ENCODE data around the gene IFNB1. TPM values are rescaled to one million over a fixed set of nuclear protein-coding genes. Genes with fewer than 3 reads are reported as not detected.

The IFNB1 gene
- total RNA-seq, 1 experiment from 2014 or later: not detected

DNA sequence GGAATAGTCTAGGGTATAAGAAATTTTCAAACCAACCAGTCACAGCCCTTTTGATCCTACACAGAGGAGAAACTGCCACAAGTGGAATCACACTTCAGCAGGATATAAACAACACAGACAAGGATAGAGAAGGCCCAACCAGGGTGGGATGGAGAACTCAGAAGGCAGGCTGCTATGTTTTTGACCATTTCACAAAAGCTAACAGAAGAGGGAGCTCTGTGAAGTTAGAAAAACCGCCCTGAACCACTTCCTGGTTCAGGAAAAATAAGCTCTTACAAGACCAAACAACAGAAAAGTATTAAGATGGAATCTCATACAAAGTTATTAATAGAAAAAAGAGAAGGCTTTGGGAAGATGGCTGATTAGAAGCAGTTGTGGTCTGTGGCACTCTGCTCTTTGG lies 960 bp upstream of the IFNB1 start:
- no peak for DNase-seq (ENCODE audit: low spot score)
- Mint-ChIP-seq H3K27me3 (ENCODE audit: low read depth) (no peaks in the 10 kb centered on the region), H3K4me3 (no peak overlapping the region), H3K9me3 (peaks cover 11% of the 10 kb centered on the region), H3K36me3 (no peaks in the 10 kb centered on the region), H3K4me1 (peaks cover 8% of the 10 kb centered on the region), H3K27ac (no peak overlapping the region)
- POLR2A ChIA-PET: no interaction called here
- ATAC-seq: peak; percentile 58
- TF ChIP-seq CREM (CRISPR knock-in tag; IDR thresholded peaks at IDR 0.05): no peak
- no peak for TF ChIP-seq OVOL2 (CRISPR knock-in tag; IDR thresholded peaks at IDR 0.05; ENCODE audit: borderline replicate concordance)
- TF ChIP-seq NFYB (CRISPR knock-in tag; conservative IDR thresholded peaks at IDR 0.05; ENCODE audit: low read depth): no peak
- TF ChIP-seq, protein P1, sequence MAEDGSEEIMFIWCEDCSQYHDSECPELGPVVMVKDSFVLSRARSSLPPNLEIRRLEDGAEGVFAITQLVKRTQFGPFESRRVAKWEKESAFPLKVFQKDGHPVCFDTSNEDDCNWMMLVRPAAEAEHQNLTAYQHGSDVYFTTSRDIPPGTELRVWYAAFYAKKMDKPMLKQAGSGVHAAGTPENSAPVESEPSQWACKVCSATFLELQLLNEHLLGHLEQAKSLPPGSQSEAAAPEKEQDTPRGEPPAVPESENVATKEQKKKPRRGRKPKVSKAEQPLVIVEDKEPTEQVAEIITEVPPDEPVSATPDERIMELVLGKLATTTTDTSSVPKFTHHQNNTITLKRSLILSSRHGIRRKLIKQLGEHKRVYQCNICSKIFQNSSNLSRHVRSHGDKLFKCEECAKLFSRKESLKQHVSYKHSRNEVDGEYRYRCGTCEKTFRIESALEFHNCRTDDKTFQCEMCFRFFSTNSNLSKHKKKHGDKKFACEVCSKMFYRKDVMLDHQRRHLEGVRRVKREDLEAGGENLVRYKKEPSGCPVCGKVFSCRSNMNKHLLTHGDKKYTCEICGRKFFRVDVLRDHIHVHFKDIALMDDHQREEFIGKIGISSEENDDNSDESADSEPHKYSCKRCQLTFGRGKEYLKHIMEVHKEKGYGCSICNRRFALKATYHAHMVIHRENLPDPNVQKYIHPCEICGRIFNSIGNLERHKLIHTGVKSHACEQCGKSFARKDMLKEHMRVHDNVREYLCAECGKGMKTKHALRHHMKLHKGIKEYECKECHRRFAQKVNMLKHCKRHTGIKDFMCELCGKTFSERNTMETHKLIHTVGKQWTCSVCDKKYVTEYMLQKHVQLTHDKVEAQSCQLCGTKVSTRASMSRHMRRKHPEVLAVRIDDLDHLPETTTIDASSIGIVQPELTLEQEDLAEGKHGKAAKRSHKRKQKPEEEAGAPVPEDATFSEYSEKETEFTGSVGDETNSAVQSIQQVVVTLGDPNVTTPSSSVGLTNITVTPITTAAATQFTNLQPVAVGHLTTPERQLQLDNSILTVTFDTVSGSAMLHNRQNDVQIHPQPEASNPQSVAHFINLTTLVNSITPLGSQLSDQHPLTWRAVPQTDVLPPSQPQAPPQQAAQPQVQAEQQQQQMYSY (CRISPR knock-in tag; IDR thresholded peaks at IDR 0.05): no peak
- TF ChIP-seq ELF4 (CRISPR knock-in tag; IDR thresholded peaks at IDR 0.05; ENCODE audit: low read depth): no peak
- TF ChIP-seq ZNF423 (CRISPR knock-in tag; IDR thresholded peaks at IDR 0.05): no peak
- no peak for TF ChIP-seq ESRRA (CRISPR knock-in tag; IDR thresholded peaks at IDR 0.05; ENCODE audit: borderline replicate concordance)
- no peak for TF ChIP-seq ZNF416 (CRISPR knock-in tag; IDR thresholded peaks at IDR 0.05)
- TF ChIP-seq, protein P2, sequence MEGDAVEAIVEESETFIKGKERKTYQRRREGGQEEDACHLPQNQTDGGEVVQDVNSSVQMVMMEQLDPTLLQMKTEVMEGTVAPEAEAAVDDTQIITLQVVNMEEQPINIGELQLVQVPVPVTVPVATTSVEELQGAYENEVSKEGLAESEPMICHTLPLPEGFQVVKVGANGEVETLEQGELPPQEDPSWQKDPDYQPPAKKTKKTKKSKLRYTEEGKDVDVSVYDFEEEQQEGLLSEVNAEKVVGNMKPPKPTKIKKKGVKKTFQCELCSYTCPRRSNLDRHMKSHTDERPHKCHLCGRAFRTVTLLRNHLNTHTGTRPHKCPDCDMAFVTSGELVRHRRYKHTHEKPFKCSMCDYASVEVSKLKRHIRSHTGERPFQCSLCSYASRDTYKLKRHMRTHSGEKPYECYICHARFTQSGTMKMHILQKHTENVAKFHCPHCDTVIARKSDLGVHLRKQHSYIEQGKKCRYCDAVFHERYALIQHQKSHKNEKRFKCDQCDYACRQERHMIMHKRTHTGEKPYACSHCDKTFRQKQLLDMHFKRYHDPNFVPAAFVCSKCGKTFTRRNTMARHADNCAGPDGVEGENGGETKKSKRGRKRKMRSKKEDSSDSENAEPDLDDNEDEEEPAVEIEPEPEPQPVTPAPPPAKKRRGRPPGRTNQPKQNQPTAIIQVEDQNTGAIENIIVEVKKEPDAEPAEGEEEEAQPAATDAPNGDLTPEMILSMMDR (IDR thresholded peaks at IDR 0.05): no peak
- TF ChIP-seq, protein P3, sequence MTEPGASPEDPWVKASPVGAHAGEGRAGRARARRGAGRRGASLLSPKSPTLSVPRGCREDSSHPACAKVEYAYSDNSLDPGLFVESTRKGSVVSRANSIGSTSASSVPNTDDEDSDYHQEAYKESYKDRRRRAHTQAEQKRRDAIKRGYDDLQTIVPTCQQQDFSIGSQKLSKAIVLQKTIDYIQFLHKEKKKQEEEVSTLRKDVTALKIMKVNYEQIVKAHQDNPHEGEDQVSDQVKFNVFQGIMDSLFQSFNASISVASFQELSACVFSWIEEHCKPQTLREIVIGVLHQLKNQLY (CRISPR knock-in tag; IDR thresholded peaks at IDR 0.05): no peak
- CTCF ChIA-PET: interaction anchor here (0.6 to 2.6 kb wide), 16 partner anchors 8 to 1187 kb away, joined by 3 to 18 read pairs (median 4); partner anchors contain the start of genes HACD4 and MLLT3

DNA sequence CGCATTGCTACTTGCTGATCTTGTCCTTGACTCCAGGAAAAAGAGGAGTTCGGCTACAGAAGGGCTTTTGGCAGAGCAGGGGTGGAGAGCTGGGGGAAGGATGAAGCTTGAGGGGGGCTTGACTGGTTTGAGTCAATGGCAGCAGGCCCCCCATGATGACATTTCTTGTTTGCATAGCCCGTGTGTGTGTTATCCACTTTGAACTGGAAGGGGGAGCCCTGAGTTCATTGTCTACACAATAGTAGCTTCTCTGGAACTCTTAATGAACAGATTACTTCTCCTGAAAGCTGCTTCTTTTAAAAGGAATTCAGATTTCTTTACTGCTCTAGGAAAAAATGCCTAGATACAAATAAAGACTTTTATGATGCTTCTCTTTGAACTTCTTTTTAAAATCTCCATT lies 2.3 kb downstream of the IFNB1 start:
- no peaks in the 10 kb centered on the region for H3K36me3 Mint-ChIP-seq
- CTCF ChIA-PET: interaction anchor here (0.9 to 2.7 kb wide), 3 partner anchors 36 to 108 kb away, joined by 3 to 14 read pairs (median 3); no protein-coding TSS in a partner anchor
- peak; percentile 77 for ATAC-seq
- no peak overlapping the region for H3K4me3 Mint-ChIP-seq
- POLR2A ChIA-PET: no interaction called here
- no peaks in the 10 kb centered on the region for H3K27me3 Mint-ChIP-seq (ENCODE audit: low read depth)
- H3K4me1 Mint-ChIP-seq: peaks cover 12% of the 10 kb centered on the region
- H3K27ac Mint-ChIP-seq: no peak overlapping the region
- no peak for DNase-seq (ENCODE audit: low spot score)
- peaks cover 7% of the 10 kb centered on the region for H3K9me3 Mint-ChIP-seq
- TF ChIP-seq ZNF263 (CRISPR knock-in tag; IDR thresholded peaks at IDR 0.05; ENCODE audit: low read depth) (no peak), ZNF121 (CRISPR knock-in tag; IDR thresholded peaks at IDR 0.05) (no peak), CREM (CRISPR knock-in tag; IDR thresholded peaks at IDR 0.05) (no peak), EMX1 (CRISPR knock-in tag; IDR thresholded peaks at IDR 0.05) (no peak)
- TF ChIP-seq, protein P4, sequence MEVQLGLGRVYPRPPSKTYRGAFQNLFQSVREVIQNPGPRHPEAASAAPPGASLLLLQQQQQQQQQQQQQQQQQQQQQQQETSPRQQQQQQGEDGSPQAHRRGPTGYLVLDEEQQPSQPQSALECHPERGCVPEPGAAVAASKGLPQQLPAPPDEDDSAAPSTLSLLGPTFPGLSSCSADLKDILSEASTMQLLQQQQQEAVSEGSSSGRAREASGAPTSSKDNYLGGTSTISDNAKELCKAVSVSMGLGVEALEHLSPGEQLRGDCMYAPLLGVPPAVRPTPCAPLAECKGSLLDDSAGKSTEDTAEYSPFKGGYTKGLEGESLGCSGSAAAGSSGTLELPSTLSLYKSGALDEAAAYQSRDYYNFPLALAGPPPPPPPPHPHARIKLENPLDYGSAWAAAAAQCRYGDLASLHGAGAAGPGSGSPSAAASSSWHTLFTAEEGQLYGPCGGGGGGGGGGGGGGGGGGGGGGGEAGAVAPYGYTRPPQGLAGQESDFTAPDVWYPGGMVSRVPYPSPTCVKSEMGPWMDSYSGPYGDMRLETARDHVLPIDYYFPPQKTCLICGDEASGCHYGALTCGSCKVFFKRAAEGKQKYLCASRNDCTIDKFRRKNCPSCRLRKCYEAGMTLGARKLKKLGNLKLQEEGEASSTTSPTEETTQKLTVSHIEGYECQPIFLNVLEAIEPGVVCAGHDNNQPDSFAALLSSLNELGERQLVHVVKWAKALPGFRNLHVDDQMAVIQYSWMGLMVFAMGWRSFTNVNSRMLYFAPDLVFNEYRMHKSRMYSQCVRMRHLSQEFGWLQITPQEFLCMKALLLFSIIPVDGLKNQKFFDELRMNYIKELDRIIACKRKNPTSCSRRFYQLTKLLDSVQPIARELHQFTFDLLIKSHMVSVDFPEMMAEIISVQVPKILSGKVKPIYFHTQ (CRISPR knock-in tag; IDR thresholded peaks at IDR 0.05): no peak
- TF ChIP-seq, protein P5, sequence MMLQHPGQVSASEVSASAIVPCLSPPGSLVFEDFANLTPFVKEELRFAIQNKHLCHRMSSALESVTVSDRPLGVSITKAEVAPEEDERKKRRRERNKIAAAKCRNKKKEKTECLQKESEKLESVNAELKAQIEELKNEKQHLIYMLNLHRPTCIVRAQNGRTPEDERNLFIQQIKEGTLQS (CRISPR knock-in tag; conservative IDR thresholded peaks at IDR 0.05): no peak
- TF ChIP-seq, protein P6, sequence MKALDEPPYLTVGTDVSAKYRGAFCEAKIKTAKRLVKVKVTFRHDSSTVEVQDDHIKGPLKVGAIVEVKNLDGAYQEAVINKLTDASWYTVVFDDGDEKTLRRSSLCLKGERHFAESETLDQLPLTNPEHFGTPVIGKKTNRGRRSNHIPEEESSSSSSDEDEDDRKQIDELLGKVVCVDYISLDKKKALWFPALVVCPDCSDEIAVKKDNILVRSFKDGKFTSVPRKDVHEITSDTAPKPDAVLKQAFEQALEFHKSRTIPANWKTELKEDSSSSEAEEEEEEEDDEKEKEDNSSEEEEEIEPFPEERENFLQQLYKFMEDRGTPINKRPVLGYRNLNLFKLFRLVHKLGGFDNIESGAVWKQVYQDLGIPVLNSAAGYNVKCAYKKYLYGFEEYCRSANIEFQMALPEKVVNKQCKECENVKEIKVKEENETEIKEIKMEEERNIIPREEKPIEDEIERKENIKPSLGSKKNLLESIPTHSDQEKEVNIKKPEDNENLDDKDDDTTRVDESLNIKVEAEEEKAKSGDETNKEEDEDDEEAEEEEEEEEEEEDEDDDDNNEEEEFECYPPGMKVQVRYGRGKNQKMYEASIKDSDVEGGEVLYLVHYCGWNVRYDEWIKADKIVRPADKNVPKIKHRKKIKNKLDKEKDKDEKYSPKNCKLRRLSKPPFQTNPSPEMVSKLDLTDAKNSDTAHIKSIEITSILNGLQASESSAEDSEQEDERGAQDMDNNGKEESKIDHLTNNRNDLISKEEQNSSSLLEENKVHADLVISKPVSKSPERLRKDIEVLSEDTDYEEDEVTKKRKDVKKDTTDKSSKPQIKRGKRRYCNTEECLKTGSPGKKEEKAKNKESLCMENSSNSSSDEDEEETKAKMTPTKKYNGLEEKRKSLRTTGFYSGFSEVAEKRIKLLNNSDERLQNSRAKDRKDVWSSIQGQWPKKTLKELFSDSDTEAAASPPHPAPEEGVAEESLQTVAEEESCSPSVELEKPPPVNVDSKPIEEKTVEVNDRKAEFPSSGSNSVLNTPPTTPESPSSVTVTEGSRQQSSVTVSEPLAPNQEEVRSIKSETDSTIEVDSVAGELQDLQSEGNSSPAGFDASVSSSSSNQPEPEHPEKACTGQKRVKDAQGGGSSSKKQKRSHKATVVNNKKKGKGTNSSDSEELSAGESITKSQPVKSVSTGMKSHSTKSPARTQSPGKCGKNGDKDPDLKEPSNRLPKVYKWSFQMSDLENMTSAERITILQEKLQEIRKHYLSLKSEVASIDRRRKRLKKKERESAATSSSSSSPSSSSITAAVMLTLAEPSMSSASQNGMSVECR (CRISPR knock-in tag; IDR thresholded peaks at IDR 0.05; ENCODE audit: borderline replicate concordance): no peak
- TF ChIP-seq, protein P7, sequence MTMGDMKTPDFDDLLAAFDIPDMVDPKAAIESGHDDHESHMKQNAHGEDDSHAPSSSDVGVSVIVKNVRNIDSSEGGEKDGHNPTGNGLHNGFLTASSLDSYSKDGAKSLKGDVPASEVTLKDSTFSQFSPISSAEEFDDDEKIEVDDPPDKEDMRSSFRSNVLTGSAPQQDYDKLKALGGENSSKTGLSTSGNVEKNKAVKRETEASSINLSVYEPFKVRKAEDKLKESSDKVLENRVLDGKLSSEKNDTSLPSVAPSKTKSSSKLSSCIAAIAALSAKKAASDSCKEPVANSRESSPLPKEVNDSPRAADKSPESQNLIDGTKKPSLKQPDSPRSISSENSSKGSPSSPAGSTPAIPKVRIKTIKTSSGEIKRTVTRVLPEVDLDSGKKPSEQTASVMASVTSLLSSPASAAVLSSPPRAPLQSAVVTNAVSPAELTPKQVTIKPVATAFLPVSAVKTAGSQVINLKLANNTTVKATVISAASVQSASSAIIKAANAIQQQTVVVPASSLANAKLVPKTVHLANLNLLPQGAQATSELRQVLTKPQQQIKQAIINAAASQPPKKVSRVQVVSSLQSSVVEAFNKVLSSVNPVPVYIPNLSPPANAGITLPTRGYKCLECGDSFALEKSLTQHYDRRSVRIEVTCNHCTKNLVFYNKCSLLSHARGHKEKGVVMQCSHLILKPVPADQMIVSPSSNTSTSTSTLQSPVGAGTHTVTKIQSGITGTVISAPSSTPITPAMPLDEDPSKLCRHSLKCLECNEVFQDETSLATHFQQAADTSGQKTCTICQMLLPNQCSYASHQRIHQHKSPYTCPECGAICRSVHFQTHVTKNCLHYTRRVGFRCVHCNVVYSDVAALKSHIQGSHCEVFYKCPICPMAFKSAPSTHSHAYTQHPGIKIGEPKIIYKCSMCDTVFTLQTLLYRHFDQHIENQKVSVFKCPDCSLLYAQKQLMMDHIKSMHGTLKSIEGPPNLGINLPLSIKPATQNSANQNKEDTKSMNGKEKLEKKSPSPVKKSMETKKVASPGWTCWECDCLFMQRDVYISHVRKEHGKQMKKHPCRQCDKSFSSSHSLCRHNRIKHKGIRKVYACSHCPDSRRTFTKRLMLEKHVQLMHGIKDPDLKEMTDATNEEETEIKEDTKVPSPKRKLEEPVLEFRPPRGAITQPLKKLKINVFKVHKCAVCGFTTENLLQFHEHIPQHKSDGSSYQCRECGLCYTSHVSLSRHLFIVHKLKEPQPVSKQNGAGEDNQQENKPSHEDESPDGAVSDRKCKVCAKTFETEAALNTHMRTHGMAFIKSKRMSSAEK (CRISPR knock-in tag; IDR thresholded peaks at IDR 0.05; ENCODE audit: borderline replicate concordance): no peak
